ENCODE data around the gene CDK2AP2. TPM values are rescaled to one million over a fixed set of nuclear protein-coding genes. Genes with fewer than 3 reads are reported as not detected.

CDK2AP2 gene
- total RNA-seq, 2 donors from 2014 or later, result 91.6 to 142 TPM

DNA sequence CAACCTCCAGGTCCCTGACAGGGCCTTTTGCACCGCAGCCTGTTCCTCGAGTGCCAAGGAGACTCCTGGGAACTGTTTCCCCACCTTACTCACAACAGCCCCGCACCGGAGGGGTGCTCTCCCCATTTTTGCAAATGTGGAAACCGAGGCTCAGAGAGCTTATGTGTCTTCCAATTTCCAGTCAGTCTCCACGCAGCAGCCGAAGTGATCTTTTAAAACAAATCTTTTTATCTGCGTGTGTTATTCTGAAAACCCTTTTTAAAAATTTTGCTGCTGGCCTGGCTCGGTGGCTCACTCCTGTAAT, 38.5 kb downstream of the CDK2AP2 start:
- Histone ChIP-seq H3K9ac (ENCODE audit: low read depth in 2 of 2, low read length in 2 of 2) (peak overlapping the region; percentile 70 to 88), H3K36me3 (no peaks in the 10 kb centered on the region), H3K4me3 (peak overlapping the region; percentile 97), H3K9me3 (no peaks in the 10 kb centered on the region), H3K27ac (peak overlapping the region; percentile 90), H3K27me3 (no peaks in the 10 kb centered on the region), H3K4me1 (peaks cover 13% of the 10 kb centered on the region)
- no peak for DNase-seq
- TF ChIP-seq, protein P1, sequence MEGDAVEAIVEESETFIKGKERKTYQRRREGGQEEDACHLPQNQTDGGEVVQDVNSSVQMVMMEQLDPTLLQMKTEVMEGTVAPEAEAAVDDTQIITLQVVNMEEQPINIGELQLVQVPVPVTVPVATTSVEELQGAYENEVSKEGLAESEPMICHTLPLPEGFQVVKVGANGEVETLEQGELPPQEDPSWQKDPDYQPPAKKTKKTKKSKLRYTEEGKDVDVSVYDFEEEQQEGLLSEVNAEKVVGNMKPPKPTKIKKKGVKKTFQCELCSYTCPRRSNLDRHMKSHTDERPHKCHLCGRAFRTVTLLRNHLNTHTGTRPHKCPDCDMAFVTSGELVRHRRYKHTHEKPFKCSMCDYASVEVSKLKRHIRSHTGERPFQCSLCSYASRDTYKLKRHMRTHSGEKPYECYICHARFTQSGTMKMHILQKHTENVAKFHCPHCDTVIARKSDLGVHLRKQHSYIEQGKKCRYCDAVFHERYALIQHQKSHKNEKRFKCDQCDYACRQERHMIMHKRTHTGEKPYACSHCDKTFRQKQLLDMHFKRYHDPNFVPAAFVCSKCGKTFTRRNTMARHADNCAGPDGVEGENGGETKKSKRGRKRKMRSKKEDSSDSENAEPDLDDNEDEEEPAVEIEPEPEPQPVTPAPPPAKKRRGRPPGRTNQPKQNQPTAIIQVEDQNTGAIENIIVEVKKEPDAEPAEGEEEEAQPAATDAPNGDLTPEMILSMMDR (IDR thresholded peaks at IDR 0.05), result peak; percentile 1
- intact Hi-C loops (cut with DNase I), result no loop called here

DNA sequence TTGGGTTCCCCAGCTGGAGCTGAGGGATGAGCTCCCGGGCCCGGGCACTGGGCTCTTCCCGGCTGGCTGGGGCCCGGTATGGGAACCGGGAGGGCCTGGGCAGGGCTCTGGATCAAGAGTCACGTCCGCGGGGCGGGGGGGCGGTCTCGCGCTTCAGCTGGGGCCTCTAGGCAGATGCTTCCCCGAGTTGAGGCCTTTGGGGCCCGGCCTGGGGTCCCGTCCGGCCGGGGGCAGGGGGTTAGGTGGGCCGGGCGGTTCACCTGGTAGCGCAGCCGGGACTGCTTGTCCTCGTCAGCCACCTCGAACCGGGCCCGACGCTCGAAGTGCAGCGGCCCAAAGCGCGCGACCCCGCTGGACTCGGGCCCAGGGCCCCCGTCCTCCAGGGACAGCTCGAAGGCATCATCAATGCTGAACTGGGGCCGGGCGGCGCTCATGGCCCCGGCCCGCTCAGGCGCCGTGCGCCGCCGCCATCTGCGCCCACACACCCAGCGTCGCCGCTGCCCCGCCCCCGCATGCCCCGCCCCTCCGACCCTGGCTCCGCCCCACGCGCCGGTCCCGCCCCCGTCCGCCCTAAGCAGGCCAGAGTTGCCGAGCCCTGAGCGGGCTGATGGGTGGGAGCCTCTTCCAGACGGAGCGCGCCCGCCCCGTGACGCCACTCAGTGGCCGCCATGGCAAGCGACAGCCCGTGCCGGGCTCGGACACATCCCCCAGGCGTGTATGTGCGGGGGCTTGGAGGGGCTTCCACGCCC, 39.0 kb downstream of the CDK2AP2 start, which contains the start of gene TMEM134:
TMEM134 (minus strand) TSS at position 493 of the 749 bp plus-strand sequence; CDS start at position 434, 59 bp downstream.
- TF ChIP-seq, protein P1 (IDR thresholded peaks at IDR 0.05), result peak; percentile 26

DNA sequence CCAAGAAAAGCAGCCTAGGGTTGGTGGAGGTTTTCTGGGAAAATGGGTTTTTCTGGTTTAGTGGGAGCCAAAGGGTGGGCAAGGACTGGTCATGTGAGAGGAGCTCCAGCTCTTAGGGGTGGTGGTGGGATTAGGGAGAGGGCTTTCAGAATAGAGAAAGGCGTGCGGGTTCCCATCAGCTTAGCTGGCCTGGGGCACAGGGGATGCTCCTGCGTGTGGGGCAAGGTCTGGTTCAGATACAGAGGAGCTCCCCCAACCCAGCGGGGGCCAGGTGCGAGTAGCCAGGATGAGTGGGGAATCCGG, 39.6 kb downstream of the CDK2AP2 start:
- H3K36me3 ChIP-seq, result no peaks in the 10 kb centered on the region
- H3K4me3 ChIP-seq, result peak overlapping the region; percentile 97
- H3K9me3 ChIP-seq, result no peaks in the 10 kb centered on the region
- H3K27me3 ChIP-seq, result no peaks in the 10 kb centered on the region
- intact Hi-C loops (cut with DNase I), result no loop called here
- TF ChIP-seq, protein P1 (IDR thresholded peaks at IDR 0.05), result no peak
- H3K4me1 ChIP-seq, result peaks cover 18% of the 10 kb centered on the region
- no peak for DNase-seq
- H3K27ac ChIP-seq, result peak overlapping the region; percentile 90
- peak overlapping the region; percentile 75 to 94 for H3K9ac ChIP-seq (ENCODE audit: low read depth in 2 of 2, low read length in 2 of 2)

More for the DNA sequence above, 39.0 kb downstream of the CDK2AP2 start, which contains the start of gene TMEM134:
- intact Hi-C loops (cut with DNase I), result no loop called here
- DNase-seq, result peak; percentile 92
- peak within 1 kb of the TSS; percentile 90 for H3K27ac ChIP-seq
- H3K4me1 ChIP-seq, result peaks cover 15% of the 10 kb centered on the region
- peak within 1 kb of the TSS; percentile 97 for H3K4me3 ChIP-seq
- H3K36me3 ChIP-seq, result no peaks in the 10 kb centered on the region
- no peaks in the 10 kb centered on the region for H3K9me3 ChIP-seq
- H3K27me3 ChIP-seq, result no peaks in the 10 kb centered on the region
- peak within 1 kb of the TSS; percentile 75 to 94 for H3K9ac ChIP-seq (ENCODE audit: low read depth in 2 of 2, low read length in 2 of 2)

DNA sequence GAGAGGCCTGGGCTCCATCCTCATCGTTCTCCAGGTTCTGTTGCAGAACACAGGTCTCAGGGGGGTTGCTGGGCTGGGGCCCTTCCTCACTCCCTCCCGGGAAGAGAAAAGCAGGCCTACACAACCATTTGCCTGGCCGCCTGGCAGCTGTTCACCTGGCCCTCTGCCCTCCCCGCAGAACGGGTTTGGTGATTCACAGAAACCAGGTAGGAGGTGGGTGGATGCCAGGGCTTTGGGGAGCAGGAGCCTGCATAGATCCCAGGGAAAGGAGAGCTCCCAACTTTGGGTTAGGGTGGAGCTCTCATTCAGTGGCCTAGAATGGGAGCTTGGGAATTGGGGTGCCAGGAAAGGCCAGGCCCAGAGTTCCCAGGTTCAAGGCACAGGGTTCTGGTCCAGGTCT, 39.9 kb downstream of the CDK2AP2 start:
- peak overlapping the region; percentile 97 for H3K4me3 ChIP-seq
- H3K36me3 ChIP-seq, result no peaks in the 10 kb centered on the region
- H3K4me1 ChIP-seq, result peaks cover 18% of the 10 kb centered on the region
- H3K9me3 ChIP-seq, result no peaks in the 10 kb centered on the region
- no peaks in the 10 kb centered on the region for H3K27me3 ChIP-seq
- DNase-seq, result peak; percentile 87
- H3K9ac ChIP-seq (ENCODE audit: low read depth in 2 of 2, low read length in 2 of 2), result peak overlapping the region; percentile 75 to 94
- intact Hi-C loops (cut with DNase I), result no loop called here
- H3K27ac ChIP-seq, result peak overlapping the region; percentile 90
- TF ChIP-seq, protein P1 (IDR thresholded peaks at IDR 0.05), result no peak

DNA sequence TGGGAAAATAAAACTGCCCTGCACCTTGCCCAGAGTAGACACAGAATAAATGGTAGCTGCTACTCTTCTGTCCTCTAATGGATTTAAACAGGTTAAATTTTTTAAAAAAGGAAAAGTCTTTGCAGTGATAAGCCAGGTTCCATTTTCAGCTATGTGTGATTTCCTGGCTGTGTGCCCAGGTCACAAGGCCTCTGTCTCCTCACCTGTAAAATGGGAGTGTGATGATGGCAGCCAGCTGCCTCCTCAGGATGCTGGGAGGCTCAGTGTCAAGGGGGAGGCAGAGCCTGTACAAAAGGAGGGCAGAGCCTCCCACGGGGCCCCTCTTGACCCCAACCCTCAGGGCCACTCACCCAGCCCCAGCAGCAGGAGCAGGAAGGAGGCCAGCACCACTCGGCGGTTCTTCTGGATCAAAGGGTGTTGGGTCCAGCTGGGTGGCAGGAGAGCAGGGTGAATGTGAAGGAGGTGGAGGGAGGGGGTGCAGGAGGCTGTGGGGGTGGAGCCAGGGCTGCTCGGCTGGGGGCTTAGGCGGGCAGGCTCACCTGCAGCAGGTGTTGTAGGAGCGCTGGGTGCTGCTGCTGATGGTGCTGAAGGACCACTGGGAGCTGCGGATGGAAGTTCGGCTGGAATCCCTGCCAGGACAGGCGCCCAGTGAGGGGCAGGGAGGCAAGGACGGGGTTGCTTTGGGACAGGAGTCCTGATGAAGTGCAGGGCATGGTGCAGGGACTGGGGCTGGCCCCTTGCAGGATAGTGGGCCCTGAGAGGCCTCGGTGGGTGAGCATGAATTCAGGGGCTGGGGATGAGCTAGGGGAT, 40.8 kb downstream of the CDK2AP2 start:
- intact Hi-C loops (cut with DNase I), result no loop called here
- no peak for DNase-seq
- no peak overlapping the region for H3K4me3 ChIP-seq
- H3K27me3 ChIP-seq, result no peaks in the 10 kb centered on the region
- H3K36me3 ChIP-seq, result no peaks in the 10 kb centered on the region
- peak overlapping the region; percentile 90 for H3K27ac ChIP-seq
- TF ChIP-seq, protein P1 (IDR thresholded peaks at IDR 0.05), result no peak
- H3K4me1 ChIP-seq, result peaks cover 18% of the 10 kb centered on the region
- H3K9me3 ChIP-seq, result no peaks in the 10 kb centered on the region
- peak overlapping the region in 1 of 2 donors; percentile 94 for H3K9ac ChIP-seq (ENCODE audit: low read depth in 2 of 2, low read length in 2 of 2)

Data from colonic mucosa (tissue), 4 donors.